ENCODE measurements around the gene RBM33. TPM values are rescaled to one million over a fixed set of nuclear protein-coding genes. Genes with fewer than 3 reads are reported as not detected.

RBM33 gene
- total and polyA plus RNA-seq, 2 of the 4 experiments (the other 2 are of a cell fraction), result 7.3 to 10.8 TPM

DNA sequence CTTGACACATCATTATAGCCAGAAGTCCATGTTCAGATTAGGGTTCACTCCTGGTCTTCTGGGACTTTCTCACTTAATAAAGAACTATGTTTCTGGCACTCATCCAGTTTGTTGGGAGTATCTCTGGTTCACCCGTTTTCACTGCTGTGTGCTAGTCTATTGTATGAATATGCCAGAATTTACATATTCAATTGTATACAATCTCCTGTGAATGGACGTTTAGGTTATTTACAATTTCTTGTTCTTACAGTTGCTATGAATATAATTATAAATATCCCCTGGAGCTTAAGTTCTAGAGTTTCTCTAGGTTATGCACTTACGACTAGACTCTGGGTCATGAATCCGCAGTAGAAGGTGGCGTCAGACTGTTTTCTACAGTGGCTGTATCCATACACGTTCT lies 20.0 kb upstream of the RBM33 start:
- BruUV-seq (replicated peaks), result no TSS peak
- Histone ChIP-seq H3K36me3 (ENCODE audit: control insufficient read depth, insufficient read depth, low read length) (no peaks in the 10 kb centered on the region), H3K4ac (ENCODE audit: low read depth, low read length) (no peak overlapping the region), H3K18ac (ENCODE audit: low read depth, low read length) (no peak overlapping the region), H4K5ac (ENCODE audit: low read depth, low read length) (no peak overlapping the region), H3K4me1 (ENCODE audit: control insufficient read depth, insufficient read depth, low read length) (no peaks in the 10 kb centered on the region), H3K27ac (ENCODE audit: insufficient read depth, low read length) (no peak overlapping the region), H4K8ac (ENCODE audit: low read depth in 2 of 2, low read length in 2 of 2) (no peak overlapping the region), H3K79me1 (ENCODE audit: low read depth in 1 of 2, low read length in 2 of 2) (no peaks in the 10 kb centered on the region), H2AK5ac (ENCODE audit: low read depth, low read length) (no peak overlapping the region), H2BK120ac (ENCODE audit: low read depth, low read length) (no peak overlapping the region), H2BK5ac (ENCODE audit: low read depth, low read length, poor library complexity, severe bottlenecking) (no peak overlapping the region), H3K56ac (ENCODE audit: extremely low read depth, insufficient read depth, low read length) (no peak overlapping the region), H2BK15ac (ENCODE audit: low read depth, low read length) (no peak overlapping the region), H3K23ac (ENCODE audit: low read depth, low read length) (no peak overlapping the region), H3K4me3 (ENCODE audit: insufficient read depth, low read depth, low read length) (no peak overlapping the region), H2AFZ (replicated peaks; ENCODE audit: low read length, poor library complexity) (no peak overlapping the region), H3K9me1 (ENCODE audit: insufficient read depth, low read length) (no peaks in the 10 kb centered on the region), H3K14ac (replicated peaks; ENCODE audit: low read depth, low read length) (no peak overlapping the region), H2AK9ac (replicated peaks; ENCODE audit: low read depth, low read length, poor library complexity) (no peak overlapping the region), H4K91ac (ENCODE audit: insufficient read depth, low read depth, low read length) (no peak overlapping the region), H3K27me3 (ENCODE audit: control insufficient read depth, insufficient read depth, low read length) (peaks cover 3% of the 10 kb centered on the region), H2BK20ac (ENCODE audit: low read depth, low read length) (no peak overlapping the region), H3K4me2 (ENCODE audit: low read depth, low read length) (no peak overlapping the region), H4K20me1 (ENCODE audit: insufficient read depth, low read length) (no peaks in the 10 kb centered on the region), H3K9ac (ENCODE audit: low read depth, low read length) (no peak overlapping the region), H3K9me3 (ENCODE audit: control insufficient read depth, insufficient read depth, low read length) (peaks cover 2% of the 10 kb centered on the region)
- no peak for ATAC-seq (ENCODE audit: low read depth)
- intact Hi-C loops (cut with micrococcal nuclease) (loop anchor here (5.0 kb wide), 1 partner anchor 1132 kb away; no protein-coding TSS in a partner anchor), dilution Hi-C loops (cut with HindIII; ENCODE audit: low sequenced_read_pairs, unreplicated experiment) (no loop called here), in situ Hi-C loops (cut with MboI; ENCODE audit: low sequenced_read_pairs) (no loop called here)
- no CpG with 5 or more reads among the region's 6 CpGs for WGBS, 2 experiments (ENCODE audit: extremely low coverage in 2 of 2, insufficient read length in 1 of 2)
- ChIA-PET CTCF (interaction anchor here (0.6 kb wide), 1 partner anchor 109 kb away, joined by 3 read pairs; no protein-coding TSS in a partner anchor), POLR2A (ENCODE audit: unreplicated experiment) (no interaction called here)
- no peak for DNase-seq
- TF ChIP-seq, protein P1, sequence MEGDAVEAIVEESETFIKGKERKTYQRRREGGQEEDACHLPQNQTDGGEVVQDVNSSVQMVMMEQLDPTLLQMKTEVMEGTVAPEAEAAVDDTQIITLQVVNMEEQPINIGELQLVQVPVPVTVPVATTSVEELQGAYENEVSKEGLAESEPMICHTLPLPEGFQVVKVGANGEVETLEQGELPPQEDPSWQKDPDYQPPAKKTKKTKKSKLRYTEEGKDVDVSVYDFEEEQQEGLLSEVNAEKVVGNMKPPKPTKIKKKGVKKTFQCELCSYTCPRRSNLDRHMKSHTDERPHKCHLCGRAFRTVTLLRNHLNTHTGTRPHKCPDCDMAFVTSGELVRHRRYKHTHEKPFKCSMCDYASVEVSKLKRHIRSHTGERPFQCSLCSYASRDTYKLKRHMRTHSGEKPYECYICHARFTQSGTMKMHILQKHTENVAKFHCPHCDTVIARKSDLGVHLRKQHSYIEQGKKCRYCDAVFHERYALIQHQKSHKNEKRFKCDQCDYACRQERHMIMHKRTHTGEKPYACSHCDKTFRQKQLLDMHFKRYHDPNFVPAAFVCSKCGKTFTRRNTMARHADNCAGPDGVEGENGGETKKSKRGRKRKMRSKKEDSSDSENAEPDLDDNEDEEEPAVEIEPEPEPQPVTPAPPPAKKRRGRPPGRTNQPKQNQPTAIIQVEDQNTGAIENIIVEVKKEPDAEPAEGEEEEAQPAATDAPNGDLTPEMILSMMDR (conservative IDR thresholded peaks at IDR 0.05; ENCODE audit: low read depth, low read length), result no peak
- TF ChIP-seq SMC3 (IDR thresholded peaks at IDR 0.05; ENCODE audit: low read depth, low read length) (no peak), RFX5 (IDR thresholded peaks at IDR 0.05; ENCODE audit: low read depth, low read length) (no peak), NFE2L2 (IDR thresholded peaks at IDR 0.05; ENCODE audit: low read depth, low read length) (no peak), FOS (IDR thresholded peaks at IDR 0.05; ENCODE audit: low read depth, low read length) (no peak), CEBPB (IDR thresholded peaks at IDR 0.05; ENCODE audit: low read depth, low read length) (no peak), MXI1 (IDR thresholded peaks at IDR 0.05; ENCODE audit: borderline replicate concordance, low read depth, low read length) (no peak)
